ENCODE results near the gene ZNF69. TPM values are rescaled to one million over a fixed set of nuclear protein-coding genes. Genes with fewer than 3 reads are reported as not detected.

ZNF69 gene
- polyA plus RNA-seq, 5 donors: 10.1 to 26.0 (median 17.6) TPM

- no peak for DNase-seq
These were observed 62.7 kb downstream of the ZNF69 start for GRCh38 chr19:11950312-11950711.

Other genes with a start within 250 kb of the ZNF69 start
- 10 to 100 TPM in 2 of 5 donors, 1 to 10 TPM in 3; 7.0 to 11.0 (median 9.0) TPM for gene ZNF823, start 148.8 kb upstream of the ZNF69 start, polyA plus RNA-seq (ENCODE audit: insufficient read depth in 1 of 5, insufficient read length in 5 of 5, low replicate concordance in 1 of 5)
- 10 to 100 TPM in 4 of 5 donors, 1 to 10 TPM in 1; 8.1 to 16.3 (median 12.3) TPM for gene ZNF441, start 120.8 kb upstream of the ZNF69 start, polyA plus RNA-seq (ENCODE audit: insufficient read depth in 1 of 5, insufficient read length in 5 of 5, low replicate concordance in 1 of 5)
- gene ZNF491, start 89.3 kb upstream of the ZNF69 start, polyA plus RNA-seq (ENCODE audit: insufficient read depth in 1 of 5, insufficient read length in 5 of 5, low replicate concordance in 1 of 5): 10 to 100 TPM in 1 of 5 donors, 1 to 10 TPM in 4; 6.3 to 11.8 (median 8.3) TPM
- 10 to 100 TPM; 15.3 to 25.4 (median 23.2) TPM for gene ZNF440, start 73.5 kb upstream of the ZNF69 start, polyA plus RNA-seq (ENCODE audit: insufficient read depth in 1 of 5, insufficient read length in 5 of 5, low replicate concordance in 1 of 5)
- 10 to 100 TPM; 12.8 to 22.7 (median 18.5) TPM for gene ZNF439, start 39.1 kb upstream of the ZNF69 start, polyA plus RNA-seq (ENCODE audit: insufficient read depth in 1 of 5, insufficient read length in 5 of 5, low replicate concordance in 1 of 5)
- gene ZNF700, start 37.3 kb downstream of the ZNF69 start, polyA plus RNA-seq (ENCODE audit: insufficient read depth in 1 of 5, insufficient read length in 5 of 5, low replicate concordance in 1 of 5): 10 to 100 TPM; 17.0 to 25.4 (median 20.2) TPM
- 10 to 100 TPM in 1 of 5 donors, 1 to 10 TPM in 4; 5.3 to 11.1 (median 8.3) TPM for gene ZNF763, start 77.3 kb downstream of the ZNF69 start, polyA plus RNA-seq (ENCODE audit: insufficient read depth in 1 of 5, insufficient read length in 5 of 5, low replicate concordance in 1 of 5)
- 10 to 100 TPM; 13.1 to 19.1 (median 17.5) TPM for gene ZNF433, start 147.9 kb downstream of the ZNF69 start, polyA plus RNA-seq (ENCODE audit: insufficient read depth in 1 of 5, insufficient read length in 5 of 5, low replicate concordance in 1 of 5)
- 1 to 10 TPM; 1.1 to 1.6 (median 1.4) TPM for gene ZNF878, start 165.2 kb downstream of the ZNF69 start, polyA plus RNA-seq (ENCODE audit: insufficient read depth in 1 of 5, insufficient read length in 5 of 5, low replicate concordance in 1 of 5)
- 10 to 100 TPM; 11.4 to 26.6 (median 23.8) TPM for gene ZNF844, start 176.9 kb downstream of the ZNF69 start, polyA plus RNA-seq (ENCODE audit: insufficient read depth in 1 of 5, insufficient read length in 5 of 5, low replicate concordance in 1 of 5)

Measured in right lung (tissue), 5 donors.